H1 (cell line): Measurements from ENCODE around the gene CUTC.

Experiments
- CTCF ChIP-seq, 3 experiments: IDR thresholded peaks; 1 replicate in 2 of 3; 2 replicates in 1 of 3; pipeline versions ENCODE4 v1.5.1 to v1.6.1; 2011; ENCODE audit warnings: low read length in 3 of 3, mild to moderate bottlenecking in 3 of 3, inconsistent platforms in 2 of 3, low read depth in 1 of 3, moderate library complexity in 1 of 3; ENCODE audit not compliant: insufficient read depth in 1 of 3; ENCODE audit errors: control extremely low read depth in 1 of 3
- EP300 ChIP-seq, 2 experiments: IDR thresholded peaks; 1 replicate in 1 of 2; 2 replicates in 1 of 2; pipeline ENCODE4 v1.6.1; 2011 to 2012; ENCODE audit warnings: low read depth in 2 of 2, low read length in 2 of 2, mild to moderate bottlenecking in 2 of 2, borderline replicate concordance in 1 of 2, inconsistent platforms in 1 of 2, moderate library complexity in 1 of 2
- JUND ChIP-seq: IDR thresholded peaks from 2 replicates; pipeline ENCODE4 v1.6.1; 2011; ENCODE audit warnings: mild to moderate bottlenecking, improper control_type of control experiment, low read length
- MAFK ChIP-seq: IDR thresholded peaks from 2 replicates; pipeline ENCODE4 v1.6.1; 2012; ENCODE audit warnings: low read depth, mild to moderate bottlenecking, improper control_type of control experiment, low read length
- POLR2A ChIP-seq, 2 experiments: IDR thresholded peaks; 1 replicate in 1 of 2; 2 replicates in 1 of 2; pipeline ENCODE4 v1.6.1; 2011; ENCODE audit warnings: low read depth in 2 of 2, low read length in 2 of 2, mild to moderate bottlenecking in 2 of 2; ENCODE audit errors: control extremely low read depth in 1 of 2
- POLR2AphosphoS5 ChIP-seq: IDR thresholded peaks from 2 replicates; pipeline ENCODE4 v1.6.1; 2011; ENCODE audit warnings: low read depth, low read length
- SIN3A ChIP-seq, 2 experiments: IDR thresholded peaks in 1 of 2; conservative IDR thresholded peaks in 1 of 2; 2 replicates each; pipeline ENCODE4 v1.6.1; 2011 to 2012; ENCODE audit warnings: low read length in 2 of 2, improper control_type of control experiment in 1 of 2, low read depth in 1 of 2, mild to moderate bottlenecking in 1 of 2
- SP1 ChIP-seq: IDR thresholded peaks from 2 replicates; pipeline ENCODE4 v1.6.1; 2011; ENCODE audit warnings: low read depth, low read length
- TEAD4 ChIP-seq: IDR thresholded peaks from 2 replicates; pipeline ENCODE4 v1.6.1; 2012; ENCODE audit warnings: low read depth, low read length, inconsistent platforms, mixed read lengths
- TF ChIP-seq, protein P1 (sequence below): IDR thresholded peaks from 2 replicates; pipeline ENCODE4 v1.6.1; 2011; ENCODE audit warnings: low read depth, mild to moderate bottlenecking, low read length; ENCODE audit not compliant: insufficient read depth

DNA sequence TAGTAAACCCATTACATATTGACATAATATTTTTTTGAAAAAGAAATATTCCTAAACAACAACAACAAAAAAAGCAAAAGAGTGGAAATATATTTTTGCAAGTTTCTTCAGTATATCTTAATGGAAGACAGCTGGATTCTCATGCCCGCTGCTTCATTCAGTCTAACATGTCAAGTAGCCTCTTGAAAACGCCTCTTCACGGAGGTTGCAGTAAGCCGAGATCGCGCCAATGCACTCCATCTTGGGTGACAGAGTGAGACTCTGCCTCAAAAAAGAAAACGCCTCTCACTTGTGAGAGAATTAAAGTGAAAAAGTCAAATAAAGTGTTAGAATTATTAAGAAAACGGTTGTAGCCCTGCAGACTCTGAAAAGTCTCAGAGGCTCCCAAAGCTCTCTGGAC lies 1.3 kb downstream of the CUTC start:
- TF ChIP-seq SP1 (no peak), POLR2A (IDR thresholded peaks at IDR 0.05; ENCODE audit: control extremely low read depth in 1 of 2, low read depth in 2 of 2, low read length in 2 of 2) (no peak), CTCF (IDR thresholded peaks at IDR 0.05; ENCODE audit: control extremely low read depth in 1 of 3, insufficient read depth in 1 of 3, low read depth in 1 of 3, low read length in 3 of 3) (no peak), TEAD4 (no peak), POLR2AphosphoS5 (no peak), JUND (no peak), MAFK (no peak), EP300 (IDR thresholded peaks at IDR 0.05; ENCODE audit: borderline replicate concordance in 1 of 2, low read depth in 2 of 2, low read length in 2 of 2) (no peak), SIN3A (conservative IDR thresholded peaks at IDR 0.05 in 1 of 2, IDR thresholded peaks at IDR 0.05 in 1 of 2; ENCODE audit: low read depth in 1 of 2, low read length in 2 of 2) (no peak)
- TF ChIP-seq, protein P1, sequence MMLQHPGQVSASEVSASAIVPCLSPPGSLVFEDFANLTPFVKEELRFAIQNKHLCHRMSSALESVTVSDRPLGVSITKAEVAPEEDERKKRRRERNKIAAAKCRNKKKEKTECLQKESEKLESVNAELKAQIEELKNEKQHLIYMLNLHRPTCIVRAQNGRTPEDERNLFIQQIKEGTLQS = no peak
